ENCODE measurements around the gene FAM167B.
"Not testable (repeated sequence)": the region's sequence is repeated elsewhere in the genome, so short reads cannot be mapped to it uniquely, and the experiment has no call there.

DNA sequence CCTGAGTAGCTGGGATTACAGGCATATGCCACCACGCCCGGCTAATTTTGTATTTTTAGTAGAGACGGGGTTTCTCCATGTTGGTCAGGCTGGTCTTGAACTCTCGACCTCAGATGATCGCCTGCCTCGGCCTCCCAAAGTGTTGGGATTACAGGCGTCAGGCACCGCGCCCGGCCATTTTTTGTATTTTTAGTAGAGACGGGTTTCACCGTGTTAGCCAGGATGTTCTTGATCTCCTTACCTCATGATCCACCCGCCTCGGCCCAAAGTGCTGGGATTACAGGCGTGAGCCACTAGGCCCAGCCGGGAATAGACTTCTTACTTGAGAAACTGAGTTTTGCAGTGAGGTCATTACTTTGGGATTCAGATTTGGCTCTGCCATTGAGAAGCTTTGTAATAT lies 51.2 kb downstream of the FAM167B start:
- TF ChIP-seq CTCF (IDR thresholded peaks at IDR 0.05; ENCODE audit: low read depth, low read length); EZH2phosphoT487 (IDR thresholded peaks at IDR 0.05; ENCODE audit: low read depth): not testable (repeated sequence)

Data from OCI-LY3 (cell line).